ENCODE data around the gene HS6ST3.

DNA sequence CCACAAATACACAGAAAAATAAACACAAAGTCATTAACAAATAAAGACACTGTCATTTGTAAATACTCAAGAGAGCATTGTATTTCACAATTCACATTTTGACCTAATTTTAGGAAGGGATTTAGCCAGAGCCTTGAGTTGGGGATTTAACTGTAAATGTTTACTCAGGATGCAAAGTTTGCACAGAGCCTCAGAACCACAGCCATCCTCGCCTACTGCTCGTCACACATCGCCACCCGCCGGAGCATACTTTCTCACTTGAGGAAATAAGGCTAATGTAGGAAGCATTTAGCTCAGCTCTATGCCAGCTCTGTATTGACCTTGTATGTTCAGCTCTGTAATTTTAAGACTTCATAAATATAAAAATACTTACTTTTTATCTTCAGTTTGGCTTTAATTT lies 461.6 kb downstream of the HS6ST3 start:
- TF ChIP-seq CTCF (IDR thresholded peaks at IDR 0.05; ENCODE audit: poor library complexity) (no peak), EZH2 (IDR thresholded peaks at IDR 0.05; ENCODE audit: borderline replicate concordance) (no peak)

All from hepatocyte (in vitro differentiated cells).